ENCODE results near the gene HES3.

HES3 gene

DNA sequence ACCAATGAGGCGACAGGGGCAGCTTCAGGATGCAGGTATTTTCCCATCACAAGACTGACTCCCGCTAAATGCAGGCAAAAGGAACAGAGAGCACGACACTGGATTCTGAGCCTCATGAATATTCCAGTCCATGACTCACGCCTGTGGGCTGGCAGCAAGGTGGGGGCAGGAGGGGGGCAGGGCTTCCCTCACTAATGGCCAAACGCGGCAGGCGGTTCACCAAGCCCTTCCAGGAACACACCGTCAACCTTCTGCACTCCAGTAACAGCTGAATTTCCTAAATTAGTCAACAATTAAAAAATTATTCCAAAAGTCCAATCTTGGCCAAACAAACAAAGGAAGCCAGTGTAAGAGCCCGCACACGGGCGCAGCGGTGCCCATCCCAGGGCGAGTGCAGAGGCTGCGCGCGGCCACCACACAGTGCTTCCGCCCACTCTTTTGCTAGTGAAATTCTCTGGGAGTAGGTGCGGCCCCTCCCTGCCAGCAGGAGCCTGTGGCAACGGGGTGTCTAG is 29.5 kb downstream of the HES3 start:
- DNase-seq (ENCODE audit: insufficient read length, low spot score) = no peak
- FAIRE-seq = no peak
- no peak for TF ChIP-seq PAX5 (IDR thresholded peaks at IDR 0.05; ENCODE audit: insufficient read depth, low read length, severe bottlenecking)
- no peak for TF ChIP-seq TAF1 (IDR thresholded peaks at IDR 0.05; ENCODE audit: low read depth, low read length)
- TF ChIP-seq POU2F2 (IDR thresholded peaks at IDR 0.05; ENCODE audit: low read depth, low read length) = no peak
- no peak for TF ChIP-seq SPI1 (IDR thresholded peaks at IDR 0.05; ENCODE audit: low read depth, low read length)
- TF ChIP-seq POLR2A (IDR thresholded peaks at IDR 0.05; ENCODE audit: low read depth, low read length) = no peak
- TF ChIP-seq POLR2AphosphoS5 (IDR thresholded peaks at IDR 0.05; ENCODE audit: low read depth, low read length) = no peak

DNA sequence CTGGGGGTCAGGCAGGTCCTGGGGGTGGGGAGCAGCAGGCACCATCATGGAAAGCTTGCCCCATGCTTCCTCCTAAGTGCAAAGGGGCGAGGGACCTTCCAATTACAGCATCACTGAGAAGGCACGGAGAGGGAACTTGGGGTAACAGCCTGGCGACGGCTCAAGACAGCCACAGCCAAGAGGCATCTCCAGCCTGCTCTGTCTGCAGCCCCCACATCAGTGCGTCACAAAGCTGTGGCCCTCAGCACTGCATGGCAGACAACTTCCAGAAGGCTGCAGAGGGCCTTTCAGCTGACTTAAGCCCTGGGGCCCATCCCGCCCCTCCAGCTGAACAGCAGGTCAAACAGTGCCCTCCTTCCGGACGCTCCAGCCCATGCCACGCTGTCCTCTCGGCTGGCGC is 30.1 kb downstream of the HES3 start:
- FAIRE-seq (no peak), DNase-seq (ENCODE audit: insufficient read length, low spot score) (no peak)
- TF ChIP-seq POLR2A (IDR thresholded peaks at IDR 0.05; ENCODE audit: low read depth, low read length) = no peak
- no peak for TF ChIP-seq POU2F2 (IDR thresholded peaks at IDR 0.05; ENCODE audit: low read depth, low read length)
- no peak for TF ChIP-seq PAX5 (IDR thresholded peaks at IDR 0.05; ENCODE audit: insufficient read depth, low read length, severe bottlenecking)
- no peak for TF ChIP-seq SPI1 (IDR thresholded peaks at IDR 0.05; ENCODE audit: low read depth, low read length)
- no peak for TF ChIP-seq POLR2AphosphoS5 (IDR thresholded peaks at IDR 0.05; ENCODE audit: low read depth, low read length)
- no peak for TF ChIP-seq TAF1 (IDR thresholded peaks at IDR 0.05; ENCODE audit: low read depth, low read length)

DNA sequence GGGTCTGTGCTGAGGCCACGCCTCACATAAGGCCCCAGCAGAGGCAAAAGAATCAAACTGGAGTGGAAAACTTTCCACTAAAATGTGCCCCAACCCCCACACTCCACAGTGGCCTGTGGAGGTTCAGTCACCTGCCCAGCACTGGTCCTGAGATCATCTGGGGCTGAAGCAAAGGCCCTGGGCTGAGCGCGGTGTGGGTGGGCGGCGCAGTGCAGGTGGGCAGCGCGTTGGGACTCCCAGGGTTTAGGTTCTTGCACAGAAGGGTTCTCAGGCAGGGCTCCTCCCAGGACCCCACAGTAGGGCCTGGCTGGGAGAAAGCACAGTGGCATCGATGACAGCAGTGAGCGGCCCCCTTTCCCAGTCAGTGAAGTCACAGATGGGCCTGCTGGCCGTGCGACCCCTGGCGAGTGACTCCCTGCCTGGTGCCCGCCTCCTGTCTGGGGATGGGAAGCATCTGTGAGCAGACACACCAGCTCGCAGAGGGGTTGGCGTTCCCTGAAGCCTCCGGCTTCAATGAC is 30.7 kb downstream of the HES3 start:
- no peak for DNase-seq (ENCODE audit: insufficient read length, low spot score)
- no peak for FAIRE-seq
- TF ChIP-seq POLR2AphosphoS5 (IDR thresholded peaks at IDR 0.05; ENCODE audit: low read depth, low read length) (no peak), POU2F2 (IDR thresholded peaks at IDR 0.05; ENCODE audit: low read depth, low read length) (no peak), PAX5 (IDR thresholded peaks at IDR 0.05; ENCODE audit: insufficient read depth, low read length, severe bottlenecking) (no peak), TAF1 (IDR thresholded peaks at IDR 0.05; ENCODE audit: low read depth, low read length) (no peak), SPI1 (IDR thresholded peaks at IDR 0.05; ENCODE audit: low read depth, low read length) (no peak), POLR2A (IDR thresholded peaks at IDR 0.05; ENCODE audit: low read depth, low read length) (no peak)

DNA sequence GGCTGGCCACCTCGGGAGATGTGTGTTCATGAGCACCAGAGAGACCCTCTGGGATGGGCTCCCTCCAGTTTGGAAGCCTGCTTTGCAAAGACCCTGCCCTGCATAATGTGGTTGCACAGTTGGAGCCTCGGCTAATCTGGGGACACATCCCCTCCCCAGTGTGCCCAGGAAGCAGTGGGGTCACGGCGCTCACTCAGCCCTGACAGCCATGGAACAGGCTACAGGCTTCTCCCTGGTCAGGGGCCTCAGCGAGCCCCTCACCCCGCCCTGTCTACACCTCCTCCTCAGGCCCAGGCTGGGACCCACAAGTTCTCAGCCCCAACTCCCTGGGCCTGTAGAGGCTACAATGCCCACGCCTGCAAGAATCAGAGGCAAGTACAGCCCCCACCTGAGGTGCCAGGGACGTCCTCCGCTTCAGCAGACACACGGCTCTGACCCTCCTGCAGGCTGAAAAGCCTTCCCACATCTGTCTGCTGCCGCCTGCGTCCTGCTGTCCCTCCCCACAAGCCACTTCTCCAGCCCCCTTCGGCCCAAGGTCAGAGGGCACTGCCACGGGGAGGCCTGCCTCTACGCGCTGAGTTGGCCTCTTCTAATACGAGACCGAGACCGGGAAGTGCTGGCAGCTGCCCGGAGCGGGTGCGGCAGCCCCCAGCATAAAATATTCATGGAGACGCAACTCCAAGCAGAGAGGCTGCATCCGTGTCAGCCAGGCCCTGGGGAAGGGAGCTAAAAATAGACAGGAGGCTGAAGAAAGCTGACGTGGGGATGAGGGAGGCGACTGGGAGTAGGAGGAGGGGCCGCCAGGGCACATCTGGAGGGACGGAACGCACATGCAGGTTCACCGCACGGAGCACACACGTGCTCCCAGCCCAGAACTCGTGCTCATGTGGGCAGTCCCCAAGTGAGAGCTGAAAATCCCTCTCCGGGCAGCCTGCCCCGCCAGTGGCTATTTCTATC is 32.1 kb downstream of the HES3 start:
- TF ChIP-seq POLR2AphosphoS5 (IDR thresholded peaks at IDR 0.05; ENCODE audit: low read depth, low read length) (no peak), SPI1 (IDR thresholded peaks at IDR 0.05; ENCODE audit: low read depth, low read length) (no peak), PAX5 (IDR thresholded peaks at IDR 0.05; ENCODE audit: insufficient read depth, low read length, severe bottlenecking) (no peak), POLR2A (IDR thresholded peaks at IDR 0.05; ENCODE audit: low read depth, low read length) (no peak), POU2F2 (IDR thresholded peaks at IDR 0.05; ENCODE audit: low read depth, low read length) (no peak), TAF1 (IDR thresholded peaks at IDR 0.05; ENCODE audit: low read depth, low read length) (no peak)
- DNase-seq (ENCODE audit: insufficient read length, low spot score) (no peak), FAIRE-seq (no peak)

DNA sequence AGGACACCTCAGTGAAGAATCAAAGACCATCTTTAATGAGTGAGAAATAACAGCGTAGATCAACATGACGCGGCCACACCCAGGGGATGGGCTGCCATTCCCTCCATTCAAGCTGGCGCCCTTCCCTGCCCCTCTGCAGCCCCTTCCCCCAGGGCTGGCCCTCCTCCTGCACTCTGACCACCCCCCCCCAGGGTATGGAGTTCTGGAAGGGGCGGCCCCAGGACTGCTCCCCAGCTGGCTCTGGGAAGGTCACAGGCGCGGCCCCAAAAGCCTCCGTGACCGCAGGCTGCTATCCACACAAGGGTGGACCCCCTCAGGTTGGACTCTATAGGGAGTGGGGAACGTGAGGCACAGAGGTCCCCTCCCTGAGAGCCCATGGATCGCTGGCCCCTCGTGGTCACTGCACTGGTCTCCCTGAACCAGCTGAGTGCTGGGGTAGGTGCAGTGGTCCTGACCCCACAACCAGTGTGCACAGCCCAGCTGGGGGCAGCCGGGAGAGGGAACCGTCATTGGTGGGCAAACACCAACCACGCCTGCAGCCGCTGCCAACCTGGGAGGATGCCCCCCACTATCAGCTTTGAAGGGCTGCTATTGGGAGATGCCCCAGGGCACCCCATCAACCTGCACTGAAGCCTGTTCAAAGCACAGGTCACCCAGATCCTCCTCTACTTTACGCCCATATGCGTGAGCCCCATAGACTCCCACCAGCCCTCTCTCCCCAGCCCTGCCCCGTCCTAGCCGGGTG is 33.0 kb downstream of the HES3 start:
- no peak for DNase-seq (ENCODE audit: insufficient read length, low spot score)
- no peak for FAIRE-seq
- TF ChIP-seq POU2F2 (IDR thresholded peaks at IDR 0.05; ENCODE audit: low read depth, low read length) (no peak), POLR2AphosphoS5 (IDR thresholded peaks at IDR 0.05; ENCODE audit: low read depth, low read length) (no peak), SPI1 (IDR thresholded peaks at IDR 0.05; ENCODE audit: low read depth, low read length) (no peak), POLR2A (IDR thresholded peaks at IDR 0.05; ENCODE audit: low read depth, low read length) (no peak), PAX5 (IDR thresholded peaks at IDR 0.05; ENCODE audit: insufficient read depth, low read length, severe bottlenecking) (no peak), TAF1 (IDR thresholded peaks at IDR 0.05; ENCODE audit: low read depth, low read length) (no peak)

GRCh38 chr1:6278263-6278662 is 34.3 kb downstream of the HES3 start:
- DNase-seq (ENCODE audit: insufficient read length, low spot score) (no peak), FAIRE-seq (no peak)
- TF ChIP-seq TAF1 (IDR thresholded peaks at IDR 0.05; ENCODE audit: low read depth, low read length) (no peak), POLR2AphosphoS5 (IDR thresholded peaks at IDR 0.05; ENCODE audit: low read depth, low read length) (no peak), POU2F2 (IDR thresholded peaks at IDR 0.05; ENCODE audit: low read depth, low read length) (no peak), PAX5 (IDR thresholded peaks at IDR 0.05; ENCODE audit: insufficient read depth, low read length, severe bottlenecking) (no peak), POLR2A (IDR thresholded peaks at IDR 0.05; ENCODE audit: low read depth, low read length) (no peak), SPI1 (IDR thresholded peaks at IDR 0.05; ENCODE audit: low read depth, low read length) (no peak)

GRCh38 chr1:6279066-6279465 is 35.1 kb downstream of the HES3 start:
- no peak for FAIRE-seq
- TF ChIP-seq TAF1 (IDR thresholded peaks at IDR 0.05; ENCODE audit: low read depth, low read length) (no peak), SPI1 (IDR thresholded peaks at IDR 0.05; ENCODE audit: low read depth, low read length) (no peak), POU2F2 (IDR thresholded peaks at IDR 0.05; ENCODE audit: low read depth, low read length) (no peak), POLR2AphosphoS5 (IDR thresholded peaks at IDR 0.05; ENCODE audit: low read depth, low read length) (no peak), PAX5 (IDR thresholded peaks at IDR 0.05; ENCODE audit: insufficient read depth, low read length, severe bottlenecking) (no peak), POLR2A (IDR thresholded peaks at IDR 0.05; ENCODE audit: low read depth, low read length) (no peak)
- DNase-seq (ENCODE audit: insufficient read length, low spot score) = no peak

DNA sequence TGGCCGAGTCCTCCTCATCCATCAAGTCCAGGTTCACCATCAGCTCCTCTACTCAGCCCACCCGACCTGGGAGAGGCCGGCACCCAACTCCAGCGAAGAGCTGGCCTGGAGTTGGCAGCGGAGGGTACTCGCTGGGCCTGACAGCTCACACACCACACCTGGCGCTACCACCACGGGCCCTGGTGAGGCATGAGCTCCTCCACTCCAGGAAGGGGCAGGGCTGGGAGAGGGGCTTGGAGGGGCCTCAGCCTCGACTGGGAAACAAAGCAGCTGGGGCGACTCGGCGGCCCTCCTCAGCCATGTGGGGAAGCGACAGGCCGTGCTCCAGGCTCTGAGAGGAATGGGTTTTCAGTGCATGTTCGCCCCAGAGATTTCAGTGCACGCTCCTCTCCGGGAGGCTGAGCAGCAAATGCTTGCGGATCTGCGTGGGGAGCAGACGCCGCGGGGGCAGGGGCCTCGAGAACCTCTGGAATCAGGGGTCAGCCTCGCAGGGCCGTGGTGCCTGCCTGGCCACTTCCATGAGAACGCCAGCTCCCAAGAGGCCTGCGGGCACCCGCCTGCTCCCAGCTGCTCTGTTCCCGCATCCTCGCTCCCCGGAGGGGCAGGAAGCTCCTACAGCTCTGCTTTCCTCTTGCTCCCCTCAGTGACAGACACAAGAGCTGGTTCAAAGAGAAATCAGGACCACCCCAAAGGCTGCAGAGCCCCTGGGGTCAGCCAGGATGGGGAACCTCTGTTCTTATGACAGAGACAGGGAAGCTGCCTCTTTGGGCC is 35.8 kb downstream of the HES3 start:
- no peak for TF ChIP-seq TAF1 (IDR thresholded peaks at IDR 0.05; ENCODE audit: low read depth, low read length)
- no peak for TF ChIP-seq PAX5 (IDR thresholded peaks at IDR 0.05; ENCODE audit: insufficient read depth, low read length, severe bottlenecking)
- no peak for TF ChIP-seq POU2F2 (IDR thresholded peaks at IDR 0.05; ENCODE audit: low read depth, low read length)
- TF ChIP-seq POLR2AphosphoS5 (IDR thresholded peaks at IDR 0.05; ENCODE audit: low read depth, low read length) = no peak
- no peak for TF ChIP-seq POLR2A (IDR thresholded peaks at IDR 0.05; ENCODE audit: low read depth, low read length)
- no peak for TF ChIP-seq SPI1 (IDR thresholded peaks at IDR 0.05; ENCODE audit: low read depth, low read length)
- FAIRE-seq = no peak
- DNase-seq (ENCODE audit: insufficient read length, low spot score) = no peak

All from GM12891 (cell line).